Stomach (tissue), 9 donors: ENCODE results near the gene MGAT5. TPM values are rescaled to one million over a fixed set of nuclear protein-coding genes. Genes with fewer than 3 reads are reported as not detected.

Experiments used
- DNase-seq, 2 donors: peaks; one replicate each; pipeline versions ENCODE4 v3.0.0 to v3.0.0-alpha.2; 2013 to 2019
- H3K27ac ChIP-seq, 5 donors: fragments of 200-600 bp in 4 of 5; sonication (generic) in 4 of 5; one replicate each; pipeline ENCODE4 v1.5.1; 2013 to 2019; ENCODE audit warnings: mild to moderate bottlenecking in 1 of 5, moderate library complexity in 1 of 5
- H3K27me3 ChIP-seq, 3 donors: fragments of 200-600 bp; sonication (generic); one replicate each; pipeline ENCODE4 v1.5.1; 2017 to 2019; ENCODE audit warnings: mixed run types in 1 of 3
- H3K36me3 ChIP-seq, 4 donors: fragments of 200-600 bp; sonication (generic); 1 replicate in 3 of 4; 2 replicates in 1 of 4; pipeline ENCODE4 v1.5.1; 2016 to 2019
- H3K4me1 ChIP-seq, 4 donors: fragments of 200-600 bp; sonication (generic); one replicate each; pipeline ENCODE4 v1.5.1; 2016 to 2019
- H3K4me3 ChIP-seq, 4 donors: fragments of 200-600 bp; sonication (generic) in 3 of 4; one replicate each; pipeline ENCODE4 v1.5.1; 2016 to 2019; ENCODE audit warnings: mild to moderate bottlenecking in 1 of 4
- H3K9me3 ChIP-seq, 4 donors: fragments of 200-600 bp; sonication (generic); one replicate each; pipeline ENCODE4 v1.5.1; 2016 to 2019
- EP300 ChIP-seq: sonication (generic); formaldehyde crosslinking; IDR thresholded peaks from one replicate; pipeline ENCODE4 v1.6.1; 2017; ENCODE audit warnings: antibody characterized with exemption
- POLR2A ChIP-seq, 4 donors: fragments of 450-650 bp; IDR thresholded peaks; one replicate each; pipeline ENCODE4 v1.6.1; 2016; ENCODE audit warnings: antibody characterized with exemption in 4 of 4, control low read depth in 2 of 4, mild to moderate bottlenecking in 1 of 4, moderate library complexity in 1 of 4
- POLR2AphosphoS5 ChIP-seq, 3 donors: sonication (generic); formaldehyde crosslinking; IDR thresholded peaks; one replicate each; pipeline ENCODE4 v1.6.1; 2016; ENCODE audit warnings: antibody characterized with exemption in 3 of 3
- WGBS, 5 donors: extraction: QIAGEN DNeasy Blood & Tissue Kit in 3 of 5; methylation state at CpG; one replicate each; pipeline versions ENCODE4 v1.1.5 to v1.1.7; 2013 to 2018; 5-methylcytosine and 5-hydroxymethylcytosine counted together
- intact Hi-C: fragments of 100-400 bp; cut with DNase I; formaldehyde crosslinking; loops from one replicate; pipeline ENCODE4 v1.15.1; 2023; ENCODE audit warnings: low total_unique reads
- polyA plus RNA-seq, 3 donors: library from polyadenylated mRNA; stranded (reverse); fragments of 200-250 nt; gene quantifications; one replicate each; pipeline ENCODE4 v1.2.3, GENCODE V29; 2013
- total RNA-seq, 5 donors: library from RNA; depleted of rRNA; stranded (reverse); fragments of >200 nt; gene quantifications; one replicate each; pipeline versions ENCODE4 v1.1.0 to v1.2.3, GENCODE V29; 2014 to 2016
- TF ChIP-seq, protein P1 (sequence below), 7 experiments: fragments of 450-650 bp in 4 of 7; fragments of 200-600 bp in 3 of 7; sonication (generic) in 3 of 7; IDR thresholded peaks; one replicate each; pipeline ENCODE4 v1.5.1; 2016 to 2019; ENCODE audit warnings: antibody characterized with exemption in 7 of 7, control low read depth in 2 of 7, mild to moderate bottlenecking in 1 of 7
- donor health status: healthy with polysubstance abuse.
- donor health status: Bipolar disorder and iron deficiency.
- donor health status: healthy.

MGAT5 gene
- total and polyA plus RNA-seq, 8 donors: 3.9 to 125 (median 46.0) TPM

DNA sequence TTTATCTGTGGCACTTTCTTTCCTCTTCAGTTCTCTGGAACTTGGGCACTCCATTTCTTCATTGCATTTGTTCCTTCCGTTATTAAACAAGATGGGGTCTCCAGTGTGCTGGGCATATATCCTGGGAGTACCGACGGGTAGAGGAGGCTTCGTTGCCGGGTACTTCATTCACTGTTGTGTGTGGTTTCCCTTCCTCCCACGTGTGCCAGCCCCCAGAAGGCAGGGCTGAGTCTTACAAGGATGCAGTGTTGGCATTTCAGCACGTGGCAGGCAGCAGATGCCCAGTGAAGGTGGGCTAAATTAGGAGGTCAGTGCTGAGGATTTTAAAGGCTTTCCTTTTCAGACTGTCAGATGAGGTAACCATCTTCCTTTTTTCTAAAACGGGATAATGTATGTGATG, 58.6 kb downstream of the MGAT5 start:
- H3K4me3 ChIP-seq: no peak overlapping the region
- H3K27me3 ChIP-seq: no peaks in the 10 kb centered on the region
- WGBS, 5 donors: 70 to 83% (median 73%) methylated on average over 8 of the region's 8 CpGs
- no peak for TF ChIP-seq POLR2A (IDR thresholded peaks at IDR 0.05)
- no peak for TF ChIP-seq EP300
- TF ChIP-seq, protein P1, sequence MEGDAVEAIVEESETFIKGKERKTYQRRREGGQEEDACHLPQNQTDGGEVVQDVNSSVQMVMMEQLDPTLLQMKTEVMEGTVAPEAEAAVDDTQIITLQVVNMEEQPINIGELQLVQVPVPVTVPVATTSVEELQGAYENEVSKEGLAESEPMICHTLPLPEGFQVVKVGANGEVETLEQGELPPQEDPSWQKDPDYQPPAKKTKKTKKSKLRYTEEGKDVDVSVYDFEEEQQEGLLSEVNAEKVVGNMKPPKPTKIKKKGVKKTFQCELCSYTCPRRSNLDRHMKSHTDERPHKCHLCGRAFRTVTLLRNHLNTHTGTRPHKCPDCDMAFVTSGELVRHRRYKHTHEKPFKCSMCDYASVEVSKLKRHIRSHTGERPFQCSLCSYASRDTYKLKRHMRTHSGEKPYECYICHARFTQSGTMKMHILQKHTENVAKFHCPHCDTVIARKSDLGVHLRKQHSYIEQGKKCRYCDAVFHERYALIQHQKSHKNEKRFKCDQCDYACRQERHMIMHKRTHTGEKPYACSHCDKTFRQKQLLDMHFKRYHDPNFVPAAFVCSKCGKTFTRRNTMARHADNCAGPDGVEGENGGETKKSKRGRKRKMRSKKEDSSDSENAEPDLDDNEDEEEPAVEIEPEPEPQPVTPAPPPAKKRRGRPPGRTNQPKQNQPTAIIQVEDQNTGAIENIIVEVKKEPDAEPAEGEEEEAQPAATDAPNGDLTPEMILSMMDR (IDR thresholded peaks at IDR 0.05): no peak
- no peaks in the 10 kb centered on the region for H3K9me3 ChIP-seq
- H3K27ac ChIP-seq: no peak overlapping the region
- peaks cover 16 to 37% (median 33%) of the 10 kb centered on the region in 4 donors for H3K4me1 ChIP-seq
- H3K36me3 ChIP-seq: peaks cover 0 to 3% (median 1%) of the 10 kb centered on the region in 4 donors
- intact Hi-C loops: no loop called here
- DNase-seq: no peak

DNA sequence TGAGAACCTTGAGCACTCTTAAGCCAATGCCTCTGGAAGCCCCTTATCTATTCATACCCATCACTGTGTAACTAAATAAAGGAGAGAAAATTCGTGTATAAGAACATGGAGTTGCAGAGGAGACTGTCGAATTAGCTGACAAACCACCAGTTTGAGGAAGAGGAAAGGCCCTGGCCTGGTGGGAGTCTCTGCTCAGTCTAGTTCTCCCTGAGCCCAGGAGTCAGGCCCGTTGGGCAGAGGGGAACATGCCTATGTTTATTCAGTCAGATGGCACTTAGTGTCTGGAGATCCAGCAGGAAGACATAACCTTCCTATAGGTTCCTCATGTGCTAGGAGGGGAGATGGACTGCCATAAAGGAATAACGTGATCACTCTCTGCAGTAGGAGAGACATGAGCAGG, 60.3 kb downstream of the MGAT5 start:
- H3K27ac ChIP-seq: peak overlapping the region in 1 of 5 donors; percentile 24
- TF ChIP-seq EP300 (no peak), POLR2A (IDR thresholded peaks at IDR 0.05) (no peak), POLR2AphosphoS5 (IDR thresholded peaks at IDR 0.05) (no peak)
- TF ChIP-seq, protein P1 (IDR thresholded peaks at IDR 0.05): no peak

DNA sequence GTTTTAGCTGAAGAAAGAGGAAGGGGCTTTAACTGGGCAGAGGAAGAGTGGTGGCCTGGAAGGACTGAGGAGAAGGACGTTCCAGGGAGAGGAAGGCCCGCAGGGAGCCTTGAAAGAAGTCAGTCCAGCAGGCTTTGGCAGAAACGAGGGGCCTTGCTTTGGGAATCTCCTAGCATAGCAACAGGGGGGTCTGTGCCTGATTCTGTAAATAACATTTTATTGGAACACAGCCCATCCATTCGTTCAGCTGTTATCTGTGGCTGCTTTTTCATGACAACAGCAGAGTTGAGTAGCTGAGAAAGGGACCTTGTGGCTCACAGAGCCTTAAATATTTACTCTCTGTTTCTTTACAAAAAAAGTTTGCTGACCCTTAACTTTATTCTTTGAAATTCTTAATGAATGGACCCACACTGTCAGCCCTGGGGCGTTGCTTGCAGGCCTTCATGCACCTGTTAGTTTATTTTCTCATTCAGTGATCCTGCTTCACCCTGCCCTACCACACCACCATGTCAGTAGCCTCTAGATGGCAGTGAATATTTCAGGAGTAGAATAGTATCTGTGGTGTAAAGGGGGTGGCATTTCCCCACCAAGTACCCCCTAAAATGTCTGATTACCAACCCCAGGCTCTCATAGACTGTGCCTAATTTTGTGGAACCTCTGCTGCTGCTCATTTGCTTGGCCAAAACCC, 61.0 kb downstream of the MGAT5 start:
- TF ChIP-seq POLR2AphosphoS5 (IDR thresholded peaks at IDR 0.05) (no peak), POLR2A (IDR thresholded peaks at IDR 0.05) (no peak), EP300 (no peak)
- TF ChIP-seq, protein P1 (IDR thresholded peaks at IDR 0.05): no peak
- peak in 1 of 2 donors; percentile 74 for DNase-seq
- Histone ChIP-seq H3K9me3 (no peaks in the 10 kb centered on the region), H3K27me3 (no peaks in the 10 kb centered on the region), H3K36me3 (peaks cover 15 to 26% (median 24%) of the 10 kb centered on the region in 4 donors), H3K4me3 (no peak overlapping the region), H3K27ac (peak overlapping the region in 1 of 5 donors; percentile 24), H3K4me1 (peaks cover 16 to 34% (median 33%) of the 10 kb centered on the region in 4 donors)
- intact Hi-C loops: no loop called here
- 33 to 54% (median 39%) methylated on average over 5 of the region's 5 CpGs for WGBS, 5 donors

More for the DNA sequence above, 60.3 kb downstream of the MGAT5 start:
- no peaks in the 10 kb centered on the region for H3K27me3 ChIP-seq
- H3K9me3 ChIP-seq: no peaks in the 10 kb centered on the region
- H3K4me1 ChIP-seq: peaks cover 16 to 34% (median 33%) of the 10 kb centered on the region in 4 donors
- peaks cover 10 to 20% (median 18%) of the 10 kb centered on the region in 4 donors for H3K36me3 ChIP-seq
- WGBS, 5 donors: 48 to 60% (median 53%) methylated on average over 4 of the region's 4 CpGs
- no peak overlapping the region for H3K4me3 ChIP-seq
- no peak for DNase-seq
- intact Hi-C loops: no loop called here

DNA sequence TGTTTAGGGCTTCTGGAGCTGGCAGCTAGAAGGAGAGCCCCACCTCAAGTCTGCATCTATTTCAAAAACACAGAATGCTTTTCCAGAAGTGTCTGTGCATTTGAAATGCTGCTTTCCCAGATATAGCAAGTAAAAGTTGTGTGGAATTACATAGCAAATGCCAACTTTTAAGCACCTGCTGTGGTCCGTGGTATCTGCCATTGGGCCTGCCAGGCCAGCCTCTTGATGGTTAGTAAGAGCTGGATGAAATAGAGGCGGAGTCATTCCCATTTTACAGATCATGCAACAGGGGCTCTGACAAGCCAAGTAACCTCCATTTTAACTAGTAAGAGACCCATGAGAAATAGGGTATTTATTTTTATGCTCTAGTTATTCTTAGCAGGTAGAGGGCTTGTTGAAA, 61.6 kb downstream of the MGAT5 start:
- no peak overlapping the region for H3K27ac ChIP-seq
- no peak overlapping the region for H3K4me3 ChIP-seq
- peaks cover 15 to 28% (median 25%) of the 10 kb centered on the region in 4 donors for H3K36me3 ChIP-seq
- TF ChIP-seq, protein P1 (IDR thresholded peaks at IDR 0.05): no peak
- TF ChIP-seq POLR2AphosphoS5 (IDR thresholded peaks at IDR 0.05) (no peak), EP300 (no peak), POLR2A (IDR thresholded peaks at IDR 0.05) (no peak)
- no peak for DNase-seq
- 92 to 97% (median 96%) methylated on average over 2 of the region's 2 CpGs for WGBS, 5 donors
- H3K27me3 ChIP-seq: no peaks in the 10 kb centered on the region
- intact Hi-C loops: no loop called here
- no peaks in the 10 kb centered on the region for H3K9me3 ChIP-seq
- peaks cover 14 to 31% (median 29%) of the 10 kb centered on the region in 4 donors for H3K4me1 ChIP-seq
